Measurements from ENCODE around the gene TRHDE. TPM values are rescaled to one million over a fixed set of nuclear protein-coding genes. Genes with fewer than 3 reads are reported as not detected.

Gene TRHDE
- total and polyA plus RNA-seq, 12 donors, result 0.11 to 3.9 (median 0.64) TPM

DNA sequence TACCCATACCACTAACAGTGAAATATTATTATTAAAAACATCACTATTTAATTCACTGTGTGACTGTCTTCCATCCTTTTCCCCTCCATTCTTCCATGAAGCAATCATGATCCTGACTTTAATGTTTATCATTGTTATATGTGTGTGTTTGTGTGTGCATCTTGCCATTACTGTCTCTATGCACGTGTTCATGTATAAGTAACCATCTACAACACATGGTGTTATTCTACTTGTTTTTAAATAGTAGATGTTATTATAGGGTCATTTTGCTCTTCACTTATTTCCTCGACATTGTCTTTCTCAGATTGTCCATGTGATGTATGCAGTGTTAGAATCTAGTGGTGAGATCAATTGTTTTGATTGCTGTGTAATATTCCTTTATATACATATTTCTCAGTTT is 195.8 kb downstream of the TRHDE start:
- Histone ChIP-seq H3K27ac (no peak overlapping the region), H3K9me3 (replicated peaks in 1 of 3) (no peaks in the 10 kb centered on the region), H3K4me3 (no peak overlapping the region), H3K27me3 (no peaks in the 10 kb centered on the region), H3K36me3 (replicated peaks in 1 of 2) (no peaks in the 10 kb centered on the region), H3K4me1 (replicated peaks in 1 of 2) (no peaks in the 10 kb centered on the region)
- TF ChIP-seq, protein P1, sequence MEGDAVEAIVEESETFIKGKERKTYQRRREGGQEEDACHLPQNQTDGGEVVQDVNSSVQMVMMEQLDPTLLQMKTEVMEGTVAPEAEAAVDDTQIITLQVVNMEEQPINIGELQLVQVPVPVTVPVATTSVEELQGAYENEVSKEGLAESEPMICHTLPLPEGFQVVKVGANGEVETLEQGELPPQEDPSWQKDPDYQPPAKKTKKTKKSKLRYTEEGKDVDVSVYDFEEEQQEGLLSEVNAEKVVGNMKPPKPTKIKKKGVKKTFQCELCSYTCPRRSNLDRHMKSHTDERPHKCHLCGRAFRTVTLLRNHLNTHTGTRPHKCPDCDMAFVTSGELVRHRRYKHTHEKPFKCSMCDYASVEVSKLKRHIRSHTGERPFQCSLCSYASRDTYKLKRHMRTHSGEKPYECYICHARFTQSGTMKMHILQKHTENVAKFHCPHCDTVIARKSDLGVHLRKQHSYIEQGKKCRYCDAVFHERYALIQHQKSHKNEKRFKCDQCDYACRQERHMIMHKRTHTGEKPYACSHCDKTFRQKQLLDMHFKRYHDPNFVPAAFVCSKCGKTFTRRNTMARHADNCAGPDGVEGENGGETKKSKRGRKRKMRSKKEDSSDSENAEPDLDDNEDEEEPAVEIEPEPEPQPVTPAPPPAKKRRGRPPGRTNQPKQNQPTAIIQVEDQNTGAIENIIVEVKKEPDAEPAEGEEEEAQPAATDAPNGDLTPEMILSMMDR (IDR thresholded peaks at IDR 0.05), result no peak
- no peak for TF ChIP-seq POLR2A (IDR thresholded peaks at IDR 0.05)
- intact Hi-C loops (cut with DNase I), result no loop called here
- 79 to 90% (median 81%) methylated on average over 2 of the region's 2 CpGs for WGBS, 4 donors
- no peak for DNase-seq

DNA sequence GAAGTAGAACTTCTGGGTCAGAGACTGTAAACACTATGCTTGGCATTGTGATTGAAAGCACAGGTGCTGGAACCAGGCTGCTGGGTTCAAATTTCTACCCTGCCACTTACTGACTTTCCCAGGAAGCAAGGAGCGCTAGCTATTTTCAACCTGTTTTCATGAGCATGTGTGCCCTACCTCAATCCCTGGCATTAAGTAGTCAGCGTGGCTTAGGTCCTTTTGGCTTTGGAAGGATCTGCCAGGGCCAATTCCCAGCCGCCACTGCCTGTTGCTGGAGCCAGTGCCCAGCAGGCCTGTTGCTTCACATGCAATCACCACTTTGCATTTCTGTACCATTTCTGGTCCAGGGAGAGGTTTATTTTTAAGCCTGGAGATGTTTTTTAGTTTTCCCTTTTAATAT is 196.3 kb downstream of the TRHDE start:
- H3K4me3 ChIP-seq, result no peak overlapping the region
- intact Hi-C loops (cut with DNase I), result no loop called here
- DNase-seq, result no peak
- no peak overlapping the region for H3K27ac ChIP-seq
- TF ChIP-seq, protein P1 (IDR thresholded peaks at IDR 0.05), result no peak
- TF ChIP-seq POLR2A (IDR thresholded peaks at IDR 0.05), result no peak
- H3K9me3 ChIP-seq (replicated peaks in 1 of 3), result no peaks in the 10 kb centered on the region
- 88 to 97% (median 89%) methylated on average over 3 of the region's 3 CpGs for WGBS, 4 donors
- H3K4me1 ChIP-seq (replicated peaks in 1 of 2), result no peaks in the 10 kb centered on the region
- no peaks in the 10 kb centered on the region for H3K27me3 ChIP-seq
- no peaks in the 10 kb centered on the region for H3K36me3 ChIP-seq (replicated peaks in 1 of 2)

- intact Hi-C loops (cut with DNase I), result no loop called here
- Histone ChIP-seq H3K27ac (no peak overlapping the region), H3K4me3 (no peak overlapping the region), H3K27me3 (no peaks in the 10 kb centered on the region), H3K36me3 (replicated peaks in 1 of 2) (no peaks in the 10 kb centered on the region), H3K9me3 (replicated peaks in 1 of 3) (no peaks in the 10 kb centered on the region), H3K4me1 (replicated peaks in 1 of 2) (no peaks in the 10 kb centered on the region)
- TF ChIP-seq, protein P1 (IDR thresholded peaks at IDR 0.05), result no peak
- TF ChIP-seq POLR2A (IDR thresholded peaks at IDR 0.05), result no peak
- WGBS, 4 donors, result 25 to 34% (median 27%) methylated on average over 3 of the region's 3 CpGs
- DNase-seq, result no peak
Observed at GRCh38 chr12:72471806-72472205, 199.6 kb downstream of the TRHDE start.

DNA sequence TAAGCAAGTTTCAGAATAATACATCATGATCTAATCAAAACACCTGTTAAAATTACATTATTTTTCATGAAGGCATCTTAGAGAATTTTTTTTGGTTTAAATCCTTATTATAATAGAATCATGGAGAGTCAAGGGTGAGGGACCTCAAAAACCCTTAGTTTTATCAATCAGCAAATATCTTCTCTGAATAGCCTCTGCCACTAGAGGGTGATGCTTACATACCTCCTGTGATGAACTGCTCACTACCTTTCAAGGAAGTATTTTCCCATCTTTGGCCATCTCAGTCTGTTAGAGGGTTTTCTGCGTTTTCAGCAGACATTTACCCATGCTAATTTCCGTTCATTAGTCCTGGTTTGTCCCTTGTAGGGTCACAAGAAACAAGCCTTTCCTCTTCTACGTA is 200.2 kb downstream of the TRHDE start:
- 64 to 75% (median 72%) methylated on average over 3 of the region's 3 CpGs for WGBS, 4 donors
- H3K27ac ChIP-seq, result no peak overlapping the region
- no peaks in the 10 kb centered on the region for H3K4me1 ChIP-seq (replicated peaks in 1 of 2)
- H3K9me3 ChIP-seq (replicated peaks in 1 of 3), result no peaks in the 10 kb centered on the region
- no peak overlapping the region for H3K4me3 ChIP-seq
- H3K27me3 ChIP-seq, result no peaks in the 10 kb centered on the region
- intact Hi-C loops (cut with DNase I), result no loop called here
- H3K36me3 ChIP-seq (replicated peaks in 1 of 2), result no peaks in the 10 kb centered on the region
- TF ChIP-seq, protein P1 (IDR thresholded peaks at IDR 0.05), result no peak
- TF ChIP-seq POLR2A (IDR thresholded peaks at IDR 0.05), result no peak
- no peak for DNase-seq
